ENCODE data around the gene GJA3.

DNA sequence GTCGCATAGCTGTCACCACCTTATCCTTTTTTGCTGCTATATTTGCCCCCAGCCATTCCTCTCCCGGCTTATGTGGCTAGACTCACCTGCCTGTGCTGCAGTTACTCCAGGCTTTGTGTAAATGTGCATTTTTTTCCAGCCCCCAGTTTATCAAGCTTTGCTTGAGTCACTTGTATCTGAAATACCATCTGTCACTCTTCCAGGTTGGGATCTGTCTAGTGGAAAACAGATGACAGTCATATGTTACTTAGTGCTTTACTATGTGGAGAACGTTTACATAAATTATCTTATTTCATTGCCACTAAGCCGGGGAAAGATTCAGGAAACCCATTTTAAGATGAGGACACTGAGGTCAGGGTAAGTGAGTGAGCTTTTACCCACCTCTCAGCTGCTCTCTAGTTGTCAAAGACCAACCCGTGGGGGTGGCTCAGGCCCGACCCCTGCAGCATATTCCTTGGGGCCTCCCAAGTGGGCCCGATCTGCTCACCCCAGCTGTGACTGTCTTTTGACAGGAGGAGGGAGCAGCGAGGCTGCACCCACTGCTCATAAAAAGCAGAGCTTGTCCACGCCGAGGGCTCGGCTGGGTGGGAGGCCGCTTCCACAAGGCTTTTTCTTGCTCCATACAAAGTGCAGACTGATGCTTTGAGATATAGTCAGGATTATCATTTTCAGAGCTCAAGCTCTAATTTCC, 24.7 kb upstream of the GJA3 start:
- TF ChIP-seq EP300 (IDR thresholded peaks at IDR 0.05; ENCODE audit: low read depth): no peak
- TF ChIP-seq, protein P1, sequence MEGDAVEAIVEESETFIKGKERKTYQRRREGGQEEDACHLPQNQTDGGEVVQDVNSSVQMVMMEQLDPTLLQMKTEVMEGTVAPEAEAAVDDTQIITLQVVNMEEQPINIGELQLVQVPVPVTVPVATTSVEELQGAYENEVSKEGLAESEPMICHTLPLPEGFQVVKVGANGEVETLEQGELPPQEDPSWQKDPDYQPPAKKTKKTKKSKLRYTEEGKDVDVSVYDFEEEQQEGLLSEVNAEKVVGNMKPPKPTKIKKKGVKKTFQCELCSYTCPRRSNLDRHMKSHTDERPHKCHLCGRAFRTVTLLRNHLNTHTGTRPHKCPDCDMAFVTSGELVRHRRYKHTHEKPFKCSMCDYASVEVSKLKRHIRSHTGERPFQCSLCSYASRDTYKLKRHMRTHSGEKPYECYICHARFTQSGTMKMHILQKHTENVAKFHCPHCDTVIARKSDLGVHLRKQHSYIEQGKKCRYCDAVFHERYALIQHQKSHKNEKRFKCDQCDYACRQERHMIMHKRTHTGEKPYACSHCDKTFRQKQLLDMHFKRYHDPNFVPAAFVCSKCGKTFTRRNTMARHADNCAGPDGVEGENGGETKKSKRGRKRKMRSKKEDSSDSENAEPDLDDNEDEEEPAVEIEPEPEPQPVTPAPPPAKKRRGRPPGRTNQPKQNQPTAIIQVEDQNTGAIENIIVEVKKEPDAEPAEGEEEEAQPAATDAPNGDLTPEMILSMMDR (IDR thresholded peaks at IDR 0.05): no peak

All from transverse colon (tissue), 3 donors.